GM18520 (cell line): Measurements from ENCODE around the gene ANO6.
"Not testable (repeated sequence)": the region's sequence is repeated elsewhere in the genome, so short reads cannot be mapped to it uniquely, and the experiment has no call there.

ENCODE experiments used
- ATAC-seq: cut with Tn5 transposase; IDR thresholded peaks from one replicate; pipeline ENCODE4 v1.9.1; 2021; ENCODE audit not compliant: unreplicated experiment

Gene ANO6

GRCh38 chr12:45305907-45306306 is 90.0 kb downstream of the ANO6 start:
- ATAC-seq: no peak

- ATAC-seq: no peak
These were observed 94.1 kb downstream of the ANO6 start for GRCh38 chr12:45309836-45310626.

- ATAC-seq: no peak
These were observed 94.7 kb downstream of the ANO6 start for GRCh38 chr12:45310627-45310968.

- ATAC-seq: no peak
These were observed 96.1 kb downstream of the ANO6 start for GRCh38 chr12:45312012-45312411.

- ATAC-seq: no peak
These were observed 98.9 kb downstream of the ANO6 start for GRCh38 chr12:45314770-45315169.

GRCh38 chr12:45315462-45315861 is 99.6 kb downstream of the ANO6 start:
- ATAC-seq: no peak

GRCh38 chr12:45317261-45317660 is 101.4 kb downstream of the ANO6 start:
- not testable (repeated sequence) for ATAC-seq

- no peak for ATAC-seq
These were observed 106.9 kb downstream of the ANO6 start for GRCh38 chr12:45322810-45323209.

GRCh38 chr12:45324391-45324790 is 108.5 kb downstream of the ANO6 start:
- ATAC-seq: no peak

GRCh38 chr12:45326358-45326975 is 110.6 kb downstream of the ANO6 start:
- ATAC-seq: no peak

- ATAC-seq: no peak
These were observed 112.0 kb downstream of the ANO6 start for GRCh38 chr12:45327823-45328383.

GRCh38 chr12:45329238-45329637 is 113.3 kb downstream of the ANO6 start:
- ATAC-seq: no peak

GRCh38 chr12:45329702-45330101 is 113.8 kb downstream of the ANO6 start:
- ATAC-seq: no peak

GRCh38 chr12:45331552-45331951 is 115.7 kb downstream of the ANO6 start:
- ATAC-seq: peak; percentile 46

- ATAC-seq: no peak
These were observed 118.5 kb downstream of the ANO6 start for GRCh38 chr12:45334396-45334795.

- no peak for ATAC-seq
These were observed 120.4 kb downstream of the ANO6 start for GRCh38 chr12:45336331-45336730.

- no peak for ATAC-seq
These were observed 121.1 kb downstream of the ANO6 start for GRCh38 chr12:45336762-45337596.

GRCh38 chr12:45337835-45338234 is 121.9 kb downstream of the ANO6 start:
- no peak for ATAC-seq

GRCh38 chr12:45338272-45338671 is 122.4 kb downstream of the ANO6 start:
- ATAC-seq: no peak

- ATAC-seq: no peak
These were observed 123.1 kb downstream of the ANO6 start for GRCh38 chr12:45339035-45339434.

GRCh38 chr12:45342171-45342570 is 126.3 kb downstream of the ANO6 start:
- no peak for ATAC-seq

- no peak for ATAC-seq
These were observed 127.0 kb downstream of the ANO6 start for GRCh38 chr12:45342848-45343247.
